Muscle layer of duodenum (tissue), 2 donors: ENCODE data around the gene KITLG.
A peak's percentile ranks its signal among the peaks of the same experiment; 100 is the strongest.
"Not testable (repeated sequence)": the region's sequence is repeated elsewhere in the genome, so short reads cannot be mapped to it uniquely, and the experiment has no call there.

Experiments used
- H3K27ac ChIP-seq: one replicate; pipeline ENCODE4 v1.7.0; 2013; ENCODE audit warnings: mild to moderate bottlenecking, low read length
- H3K27me3 ChIP-seq: one replicate; pipeline ENCODE4 v1.7.0; 2013; ENCODE audit warnings: low read depth, mild to moderate bottlenecking, control low read depth, low read length
- H3K36me3 ChIP-seq, 2 donors: one replicate each; pipeline ENCODE4 v1.7.0; 2013; ENCODE audit warnings: low read length in 2 of 2, control low read depth in 1 of 2, mild to moderate bottlenecking in 1 of 2; ENCODE audit not compliant: insufficient read depth in 2 of 2, control insufficient read depth in 1 of 2
- H3K4me1 ChIP-seq, 2 donors: one replicate each; pipeline ENCODE4 v1.7.0; 2013; ENCODE audit warnings: low read length in 2 of 2, mild to moderate bottlenecking in 2 of 2, control low read depth in 1 of 2, moderate library complexity in 1 of 2; ENCODE audit not compliant: insufficient read depth in 2 of 2, control insufficient read depth in 1 of 2
- H3K4me3 ChIP-seq, 2 donors: one replicate each; pipeline ENCODE4 v1.7.0; 2013; ENCODE audit warnings: low read length in 2 of 2, low read depth in 1 of 2, mild to moderate bottlenecking in 1 of 2
- H3K9me3 ChIP-seq, 2 donors: one replicate each; pipeline ENCODE4 v1.7.0; 2013; ENCODE audit warnings: low read length in 2 of 2, control low read depth in 1 of 2, mild to moderate bottlenecking in 1 of 2; ENCODE audit not compliant: control insufficient read depth in 1 of 2
- donor health status: healthy.

KITLG gene, protein sequence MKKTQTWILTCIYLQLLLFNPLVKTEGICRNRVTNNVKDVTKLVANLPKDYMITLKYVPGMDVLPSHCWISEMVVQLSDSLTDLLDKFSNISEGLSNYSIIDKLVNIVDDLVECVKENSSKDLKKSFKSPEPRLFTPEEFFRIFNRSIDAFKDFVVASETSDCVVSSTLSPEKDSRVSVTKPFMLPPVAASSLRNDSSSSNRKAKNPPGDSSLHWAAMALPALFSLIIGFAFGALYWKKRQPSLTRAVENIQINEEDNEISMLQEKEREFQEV

DNA sequence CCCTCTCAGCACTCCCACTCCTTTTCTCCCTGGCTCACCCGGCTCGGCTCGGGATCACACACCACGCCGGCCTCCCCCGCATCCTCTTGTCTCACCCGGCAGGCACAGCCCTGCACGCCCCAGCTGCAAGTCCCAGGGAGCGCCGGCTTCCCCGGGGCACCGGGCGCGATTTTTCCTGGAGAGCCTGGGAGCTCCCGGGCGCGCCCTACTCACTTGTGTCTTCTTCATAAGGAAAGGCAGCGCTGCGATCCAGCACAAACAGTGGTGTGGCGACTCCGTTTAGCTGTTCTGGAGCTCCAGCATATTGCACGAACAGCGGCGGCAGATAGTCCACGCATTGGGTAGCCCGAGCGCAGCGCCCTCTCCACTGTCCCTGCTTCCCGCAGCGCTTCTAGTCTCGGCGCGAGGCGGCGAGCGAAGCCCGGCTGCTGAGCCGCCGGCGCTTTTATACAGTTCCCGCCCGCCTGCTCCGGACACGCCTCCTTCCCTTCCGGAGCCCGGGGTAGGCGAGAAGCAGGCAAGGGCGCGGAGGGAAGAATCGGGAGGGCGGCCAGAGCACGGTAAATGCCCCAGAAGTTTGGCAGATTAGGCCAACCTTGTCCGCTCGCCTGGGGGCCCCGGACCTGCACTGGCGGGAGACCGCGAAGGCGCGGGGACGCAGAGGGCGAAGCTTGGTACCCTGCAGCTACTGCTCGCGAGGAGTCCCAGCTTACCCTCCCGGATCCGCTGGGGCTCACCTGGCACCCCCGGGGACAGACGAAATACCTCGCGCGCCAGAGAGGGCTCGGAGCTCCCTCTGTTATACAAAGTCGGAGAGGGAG lies at the start of gene KITLG:
KITLG (minus strand) TSS at position 421 of the 821 bp plus-strand sequence; CDS start at position 228, 193 bp downstream.
- peak within 1 kb of the TSS; percentile 76 for H3K27ac ChIP-seq
- H3K27me3 ChIP-seq = no peaks in the 10 kb centered on the region
- peaks cover under 1 to 3% of the 10 kb centered on the region in 2 donors for H3K4me1 ChIP-seq
- no peaks in the 10 kb centered on the region for H3K9me3 ChIP-seq
- no peaks in the 10 kb centered on the region for H3K36me3 ChIP-seq
- H3K4me3 ChIP-seq = peak within 1 kb of the TSS; percentile 65 to 93

DNA sequence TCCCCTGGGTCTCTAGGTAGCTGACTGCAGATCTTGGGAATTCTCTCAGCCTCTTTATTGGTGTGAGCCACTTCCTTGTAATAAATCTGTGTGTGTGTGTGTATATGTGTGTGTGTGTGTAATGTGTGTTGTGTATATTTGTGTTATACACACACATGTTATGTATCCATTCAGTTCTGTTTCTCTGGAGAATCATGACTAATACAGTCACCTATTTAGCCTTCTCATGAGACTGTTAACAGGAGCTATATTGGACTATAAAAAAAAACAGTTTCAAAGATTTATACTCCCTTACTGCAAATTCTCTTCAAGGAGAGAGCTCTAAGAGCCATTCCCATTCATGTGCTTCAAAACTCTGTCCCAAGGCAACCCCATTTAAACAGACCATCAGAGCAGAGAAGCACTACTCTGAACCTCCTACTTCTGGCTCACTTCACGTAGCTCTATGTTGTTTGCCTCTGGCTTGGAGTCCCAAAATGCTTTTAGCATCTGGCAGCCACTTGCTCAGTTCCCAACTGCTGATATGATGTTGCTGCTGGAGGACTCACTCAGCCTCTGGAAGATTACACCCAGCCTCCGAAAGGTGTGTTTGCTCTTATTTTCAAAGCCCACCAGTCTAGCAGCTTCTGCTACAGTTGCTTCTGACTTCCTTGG lies 48.7 kb upstream of the KITLG start:
- H3K4me1 ChIP-seq = peaks cover 0 to 6% of the 10 kb centered on the region in 2 donors
- H3K9me3 ChIP-seq = no peaks in the 10 kb centered on the region
- no peak overlapping the region for H3K4me3 ChIP-seq
- no peaks in the 10 kb centered on the region for H3K36me3 ChIP-seq
- H3K27me3 ChIP-seq = no peaks in the 10 kb centered on the region
- H3K27ac ChIP-seq = no peak overlapping the region

DNA sequence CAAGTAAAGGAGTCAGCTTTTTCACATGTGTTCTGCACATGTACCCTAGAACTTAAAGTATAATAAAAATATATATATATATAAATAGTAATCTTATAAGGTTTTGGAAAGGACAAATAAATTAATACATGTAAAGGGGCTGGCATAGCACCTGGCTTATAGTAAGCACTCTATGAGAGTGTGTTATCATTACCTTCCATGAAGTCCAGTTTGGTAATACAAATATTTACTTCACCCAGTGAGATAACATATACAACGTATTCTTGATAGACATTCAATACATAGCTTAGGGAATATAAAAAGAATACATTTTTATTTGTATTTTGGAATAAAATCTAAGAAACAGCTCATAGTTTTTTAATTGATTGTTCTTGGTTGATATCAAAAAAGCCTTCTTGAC lies 47.8 kb upstream of the KITLG start:
- H3K4me3 ChIP-seq, H3K9me3 ChIP-seq, H3K36me3 ChIP-seq, H3K27me3 ChIP-seq, H3K27ac ChIP-seq, H3K4me1 ChIP-seq: not testable (repeated sequence)

DNA sequence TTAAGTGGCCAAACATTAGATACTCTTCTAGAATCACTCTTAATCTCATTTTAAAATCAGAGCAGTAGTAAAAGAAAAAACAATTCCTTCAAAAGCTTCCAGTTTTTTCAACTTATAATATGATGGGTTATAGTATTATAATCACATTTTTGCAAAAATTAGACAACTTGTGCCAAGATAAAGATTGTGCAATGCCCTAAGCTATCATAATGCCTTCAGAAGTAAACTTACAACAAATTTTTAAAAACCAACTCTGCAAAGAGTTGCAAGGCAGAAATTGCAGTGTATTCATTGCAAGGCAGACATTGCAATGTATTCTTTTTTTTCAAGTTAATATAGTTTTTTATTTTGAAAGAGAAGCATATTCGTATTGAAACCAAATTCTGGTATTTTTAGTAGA lies 47.2 kb upstream of the KITLG start:
- Histone ChIP-seq H3K27ac (no peak overlapping the region), H3K9me3 (no peaks in the 10 kb centered on the region), H3K27me3 (no peaks in the 10 kb centered on the region), H3K4me3 (no peak overlapping the region), H3K4me1 (peaks cover 0 to 7% of the 10 kb centered on the region in 2 donors), H3K36me3 (no peaks in the 10 kb centered on the region)

DNA sequence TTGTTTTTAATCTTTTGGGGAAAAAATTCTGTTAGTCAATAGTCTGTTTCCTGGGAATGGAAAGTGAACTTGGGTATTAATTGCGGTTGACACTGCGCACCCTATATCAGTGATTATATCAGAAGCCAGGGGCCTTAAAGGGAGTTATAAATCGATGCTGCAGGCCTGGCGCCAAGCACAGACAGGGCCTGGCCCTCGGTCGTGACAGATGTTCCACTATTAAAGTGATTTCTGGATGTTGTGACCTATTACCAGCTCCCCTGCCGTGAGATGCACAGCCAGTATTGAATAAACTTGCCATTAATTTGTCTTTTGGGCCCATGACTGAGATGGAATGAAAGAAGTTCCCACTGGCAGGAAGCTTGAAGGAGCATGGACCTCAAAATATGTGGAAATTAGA lies 45.1 kb upstream of the KITLG start:
- H3K27me3 ChIP-seq = no peaks in the 10 kb centered on the region
- H3K4me1 ChIP-seq = peaks cover 0 to 7% of the 10 kb centered on the region in 2 donors
- H3K36me3 ChIP-seq = no peaks in the 10 kb centered on the region
- no peak overlapping the region for H3K27ac ChIP-seq
- no peak overlapping the region for H3K4me3 ChIP-seq
- H3K9me3 ChIP-seq = no peaks in the 10 kb centered on the region

DNA sequence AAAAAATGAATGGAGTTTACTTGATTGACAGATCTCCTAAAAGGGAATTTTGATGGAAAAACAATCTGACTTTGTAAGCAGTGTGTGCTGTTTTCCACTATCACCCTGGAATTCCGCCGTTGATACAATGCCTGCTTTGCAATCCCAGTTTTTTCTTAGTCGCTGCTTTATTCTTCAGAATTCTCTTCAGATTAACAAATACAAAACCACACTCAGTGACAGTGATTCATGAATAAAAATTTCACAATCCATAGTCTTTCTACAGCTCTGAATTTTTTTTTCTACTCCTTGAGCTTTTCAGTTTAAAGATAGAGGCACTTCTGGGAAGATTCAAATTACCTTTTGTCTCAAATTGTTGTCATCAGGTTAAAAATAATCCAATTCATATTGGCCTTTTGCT lies 44.6 kb upstream of the KITLG start:
- Histone ChIP-seq H3K27ac (no peak overlapping the region), H3K4me3 (no peak overlapping the region), H3K9me3 (no peaks in the 10 kb centered on the region), H3K27me3 (no peaks in the 10 kb centered on the region), H3K4me1 (peaks cover 0 to 7% of the 10 kb centered on the region in 2 donors), H3K36me3 (no peaks in the 10 kb centered on the region)

DNA sequence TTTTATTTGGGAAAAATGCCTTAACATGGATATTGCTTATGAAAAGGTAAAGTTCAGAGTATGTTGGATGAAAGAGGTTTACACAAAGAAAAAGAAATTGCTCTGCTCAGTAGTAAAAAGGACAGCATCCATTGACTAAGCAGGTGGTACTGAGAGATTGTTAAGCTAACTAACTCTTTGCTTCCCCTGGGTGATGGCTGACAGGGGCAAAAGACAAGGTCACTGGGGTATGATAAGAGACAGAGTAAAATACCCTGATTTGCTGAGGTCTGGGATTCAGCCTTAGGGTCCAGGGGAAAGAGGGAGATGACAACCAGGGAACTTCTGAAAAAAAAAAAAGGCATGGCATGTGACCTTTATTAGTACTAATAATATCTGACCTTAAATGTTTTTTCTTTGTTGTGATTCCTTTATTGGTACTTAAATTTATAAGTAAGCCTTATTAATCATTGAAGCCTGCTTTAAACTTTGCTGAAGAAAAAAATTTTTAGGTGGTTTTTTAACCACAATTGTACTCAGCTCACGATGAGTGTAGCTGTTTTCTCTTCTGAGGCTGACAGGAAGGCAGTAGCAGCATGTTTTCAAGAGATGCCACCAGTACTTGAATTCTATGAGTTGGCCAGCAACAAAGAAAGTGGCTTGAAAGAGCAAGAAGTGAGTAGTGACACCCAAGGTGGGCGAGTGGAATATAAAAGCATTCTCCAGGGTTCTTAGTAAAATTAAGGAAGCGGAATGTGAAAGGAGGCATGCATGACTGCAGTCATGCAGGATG lies 43.7 kb upstream of the KITLG start:
- no peak overlapping the region for H3K27ac ChIP-seq
- H3K36me3 ChIP-seq = no peaks in the 10 kb centered on the region
- H3K4me3 ChIP-seq = no peak overlapping the region
- H3K27me3 ChIP-seq = no peaks in the 10 kb centered on the region
- H3K4me1 ChIP-seq = peaks cover 0 to 7% of the 10 kb centered on the region in 2 donors
- no peaks in the 10 kb centered on the region for H3K9me3 ChIP-seq

DNA sequence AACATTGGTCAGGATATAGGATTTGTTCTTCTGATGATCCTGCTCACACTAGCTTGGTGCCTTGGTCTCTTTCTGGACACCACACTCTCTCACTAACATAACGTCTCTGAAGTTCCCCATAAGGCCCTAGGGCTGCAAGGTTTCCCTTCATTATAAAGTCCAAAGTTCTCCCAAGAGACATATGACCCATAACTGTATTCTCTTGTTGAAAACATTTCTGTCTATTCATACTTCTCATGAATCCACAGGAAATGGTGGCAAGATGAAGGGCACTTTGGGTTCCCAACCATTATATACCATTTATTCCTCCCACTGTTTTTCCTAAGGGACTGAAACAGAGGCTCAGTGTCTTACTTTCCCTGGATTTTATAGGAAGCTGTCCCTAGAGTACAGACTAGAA lies 37.1 kb upstream of the KITLG start:
- Histone ChIP-seq H3K36me3 (no peaks in the 10 kb centered on the region), H3K9me3 (no peaks in the 10 kb centered on the region), H3K4me3 (no peak overlapping the region), H3K4me1 (no peaks in the 10 kb centered on the region), H3K27me3 (no peaks in the 10 kb centered on the region), H3K27ac (no peak overlapping the region)

DNA sequence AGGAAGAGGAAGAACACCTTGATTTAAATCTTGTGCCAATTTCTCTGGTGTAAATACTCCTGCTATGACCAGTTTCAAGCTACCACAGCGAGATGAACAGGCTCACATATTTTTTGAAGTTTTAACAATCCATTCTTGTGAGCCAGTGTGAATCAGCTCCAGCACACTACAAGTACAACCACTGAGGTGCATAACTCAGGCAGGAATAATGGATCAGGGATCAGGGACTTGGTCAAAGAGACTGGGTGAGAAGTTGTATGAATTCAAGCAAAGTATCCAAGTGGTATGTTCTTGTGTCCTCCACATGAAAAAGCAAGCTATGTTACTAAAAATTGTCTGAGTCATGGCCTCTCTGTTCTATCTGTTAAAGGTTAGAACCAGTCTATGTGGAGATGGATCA lies 35.2 kb upstream of the KITLG start:
- H3K36me3 ChIP-seq = no peaks in the 10 kb centered on the region
- no peak overlapping the region for H3K4me3 ChIP-seq
- no peak overlapping the region for H3K27ac ChIP-seq
- no peaks in the 10 kb centered on the region for H3K4me1 ChIP-seq
- H3K9me3 ChIP-seq = no peaks in the 10 kb centered on the region
- H3K27me3 ChIP-seq = no peaks in the 10 kb centered on the region

DNA sequence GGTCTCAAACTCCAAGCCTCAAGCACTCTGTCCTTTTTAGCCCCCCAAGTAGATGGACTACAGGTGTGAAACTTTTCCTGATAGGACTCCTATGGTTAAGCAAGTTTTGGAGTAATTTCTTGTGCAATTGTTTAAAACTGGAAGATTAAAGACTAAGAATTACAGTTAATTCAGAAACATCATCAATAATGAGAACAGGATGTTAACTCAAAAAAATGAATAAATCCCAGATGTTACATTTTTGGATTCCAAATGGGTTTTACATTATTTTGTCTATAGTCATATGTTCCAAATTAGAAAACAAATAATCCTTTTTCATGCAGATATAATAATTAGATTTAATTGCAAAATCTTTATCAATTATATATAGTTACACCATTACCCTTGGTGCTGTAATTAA lies 24.4 kb upstream of the KITLG start:
- Histone ChIP-seq H3K27me3 (no peaks in the 10 kb centered on the region), H3K9me3 (no peaks in the 10 kb centered on the region), H3K4me3 (no peak overlapping the region), H3K4me1 (no peaks in the 10 kb centered on the region), H3K27ac (no peak overlapping the region), H3K36me3 (no peaks in the 10 kb centered on the region)

DNA sequence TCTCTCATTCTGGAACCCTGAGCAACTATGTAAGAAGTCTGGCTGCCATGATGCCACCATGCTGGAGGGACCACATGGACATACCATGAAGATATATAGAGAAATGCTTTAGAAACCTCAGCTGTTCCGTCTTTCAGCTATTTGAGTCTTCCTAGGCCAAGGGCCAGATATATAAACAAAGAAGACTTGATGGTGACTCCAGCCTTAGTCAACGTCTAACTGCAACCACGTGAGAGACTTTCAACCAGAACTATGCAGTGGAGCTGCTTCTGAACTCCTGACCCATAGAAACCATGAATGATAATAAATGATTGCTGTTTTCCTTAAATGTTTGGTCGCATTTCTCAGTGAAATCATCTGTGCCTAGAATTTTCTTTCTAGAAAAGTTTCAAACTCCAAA lies 20.0 kb upstream of the KITLG start:
- H3K27ac ChIP-seq = no peak overlapping the region
- H3K4me3 ChIP-seq = no peak overlapping the region
- H3K9me3 ChIP-seq = no peaks in the 10 kb centered on the region
- H3K36me3 ChIP-seq = no peaks in the 10 kb centered on the region
- H3K27me3 ChIP-seq = no peaks in the 10 kb centered on the region
- no peaks in the 10 kb centered on the region for H3K4me1 ChIP-seq
